ENCODE measurements around the gene TMEM17. TPM values are rescaled to one million over a fixed set of nuclear protein-coding genes. Genes with fewer than 3 reads are reported as not detected.

Gene TMEM17
- total RNA-seq, 1 experiment from 2014 or later: 3.2 TPM

- BruUV-seq (replicated peaks): no TSS peak
- TF ChIP-seq POLR2AphosphoS5 (IDR thresholded peaks at IDR 0.05; ENCODE audit: low read depth, low read length) (no peak), CTCF (IDR thresholded peaks at IDR 0.05 in 2 of 3, conservative IDR thresholded peaks at IDR 0.05 in 1 of 3; ENCODE audit: borderline replicate concordance in 1 of 3, insufficient read depth in 1 of 3, low read depth in 2 of 3, low read length in 2 of 3) (no peak), SRF (IDR thresholded peaks at IDR 0.05; ENCODE audit: low read depth) (no peak), MAX (IDR thresholded peaks at IDR 0.05) (no peak), ZBTB33 (IDR thresholded peaks at IDR 0.05; ENCODE audit: extremely low read depth, insufficient replicate concordance, low read length) (no peak), YY1 (IDR thresholded peaks at IDR 0.05; ENCODE audit: extremely low read depth, insufficient replicate concordance, low read depth, low read length) (no peak), RAD21 (IDR thresholded peaks at IDR 0.05; ENCODE audit: low read depth) (no peak), CEBPB (IDR thresholded peaks at IDR 0.05; ENCODE audit: low read depth) (no peak), TCF7L2 (IDR thresholded peaks at IDR 0.05; ENCODE audit: borderline replicate concordance, extremely low read depth, insufficient read depth, insufficient read length) (no peak), POLR2A (IDR thresholded peaks at IDR 0.05; ENCODE audit: borderline replicate concordance, extremely low read depth, insufficient read depth, insufficient read length) (no peak), EZH2phosphoT487 (IDR thresholded peaks at IDR 0.05; ENCODE audit: borderline replicate concordance) (no peak), ATF3 (IDR thresholded peaks at IDR 0.05) (no peak), ZNF274 (IDR thresholded peaks at IDR 0.05; ENCODE audit: low read depth, low read length) (no peak), SIN3A (IDR thresholded peaks at IDR 0.05; ENCODE audit: low read depth) (no peak), EGR1 (IDR thresholded peaks at IDR 0.05; ENCODE audit: low read depth) (no peak), CBX3 (IDR thresholded peaks at IDR 0.05; ENCODE audit: low read depth) (no peak), JUND (IDR thresholded peaks at IDR 0.05) (no peak), ELF1 (IDR thresholded peaks at IDR 0.05; ENCODE audit: borderline replicate concordance, low read depth) (no peak), SP1 (IDR thresholded peaks at IDR 0.05; ENCODE audit: low read depth) (no peak)
These were observed 20.8 kb upstream of the TMEM17 start for GRCh38 chr2:62526531-62527381.

More at GRCh38 chr2:62526531-62527381, 20.8 kb upstream of the TMEM17 start:
- no peaks in the 10 kb centered on the region for H3K4me1 ChIP-seq (ENCODE audit: control insufficient read depth in 1 of 2, insufficient read depth in 2 of 2, low read length in 2 of 2)
- no peaks in the 10 kb centered on the region for H3K9me3 ChIP-seq (ENCODE audit: control insufficient read depth in 1 of 2, insufficient read depth in 1 of 2, low read depth in 1 of 2, low read length in 2 of 2)
- H3K36me3 ChIP-seq (ENCODE audit: control insufficient read depth in 1 of 2, insufficient read depth in 2 of 2, low read length in 2 of 2): no peaks in the 10 kb centered on the region
- H3K9ac ChIP-seq (ENCODE audit: low read length): no peak overlapping the region
- POLR2A ChIA-PET: interaction anchor here (1.0 kb wide), 1 partner anchor 20 kb away, joined by 3 read pairs; no protein-coding TSS in a partner anchor
- no peak for DNase-seq (ENCODE audit: low read depth, low spot score)
- H3K27ac ChIP-seq (ENCODE audit: low read depth, low read length): no peak overlapping the region
- no peak for ATAC-seq
- no peak overlapping the region for H2AFZ ChIP-seq (ENCODE audit: low read depth, low read length, poor library complexity, severe bottlenecking)
- CTCF ChIA-PET: no interaction called here
- no peaks in the 10 kb centered on the region for H4K20me1 ChIP-seq (ENCODE audit: insufficient read depth)
- no peaks in the 10 kb centered on the region for H3K27me3 ChIP-seq (ENCODE audit: insufficient read depth, low read length)
- intact Hi-C loops (cut with micrococcal nuclease): no loop called here
- no peaks in the 10 kb centered on the region for H3K9me2 ChIP-seq (ENCODE audit: insufficient read depth)
- H3K79me2 ChIP-seq (ENCODE audit: insufficient read depth, low read length): no peaks in the 10 kb centered on the region
- no peak overlapping the region for H3K4me2 ChIP-seq (ENCODE audit: low read length)
- RAD21 ChIA-PET (ENCODE audit: low non-redundant PET in 1 of 2, low total read pairs in 2 of 2, uncharacterized antibody in 2 of 2, unreplicated experiment in 2 of 2): interaction anchor here in 1 of 2 experiments (0.6 kb wide), 1 partner anchor 484 kb away, joined by 6 read pairs; no protein-coding TSS in a partner anchor
- no peak overlapping the region for H3K4me3 ChIP-seq (replicated peaks in 1 of 2; ENCODE audit: low read depth in 1 of 2, low read length in 2 of 2)
